Measurements from ENCODE around the gene RRAGB. TPM values are rescaled to one million over a fixed set of nuclear protein-coding genes. Genes with fewer than 3 reads are reported as not detected.
"Not testable (repeated sequence)": the region's sequence is repeated elsewhere in the genome, so short reads cannot be mapped to it uniquely, and the experiment has no call there.

The RRAGB gene
- total and polyA plus RNA-seq, 8 donors, result 9.2 to 56.5 (median 27.7) TPM

GRCh38 chrX:55697381-55697780 lies 20.2 kb upstream of the RRAGB start:
- TF ChIP-seq EP300 (IDR thresholded peaks at IDR 0.05) (no peak), POLR2AphosphoS5 (IDR thresholded peaks at IDR 0.05) (no peak), POLR2A (IDR thresholded peaks at IDR 0.05) (no peak), CTCF (IDR thresholded peaks at IDR 0.05) (no peak)
- DNase-seq, result no peak
- WGBS, 5 donors, result 22 to 47% (median 38%) methylated on average over 1 of the region's 1 CpG
- H3K27me3 ChIP-seq, result no peaks in the 10 kb centered on the region
- H3K9me3 ChIP-seq, result peaks cover 0 to 13% (median 6%) of the 10 kb centered on the region in 4 donors
- no peaks in the 10 kb centered on the region for H3K4me1 ChIP-seq
- no peak overlapping the region for H3K4me3 ChIP-seq
- no peaks in the 10 kb centered on the region for H3K36me3 ChIP-seq
- no peak overlapping the region for H3K27ac ChIP-seq
- intact Hi-C loops (cut with DNase I; ENCODE audit: low total_unique reads), result no loop called here

GRCh38 chrX:55702671-55703070 lies 14.9 kb upstream of the RRAGB start:
- H3K36me3 ChIP-seq, result no peaks in the 10 kb centered on the region
- peaks cover 0 to 18% (median 6%) of the 10 kb centered on the region in 4 donors for H3K9me3 ChIP-seq
- TF ChIP-seq POLR2AphosphoS5 (IDR thresholded peaks at IDR 0.05), result no peak
- no peak for TF ChIP-seq EP300 (IDR thresholded peaks at IDR 0.05)
- no peak for TF ChIP-seq POLR2A (IDR thresholded peaks at IDR 0.05)
- TF ChIP-seq CTCF (IDR thresholded peaks at IDR 0.05), result no peak
- DNase-seq, result no peak
- H3K27me3 ChIP-seq, result peaks cover 0 to 6% (median 0%) of the 10 kb centered on the region in 3 donors
- WGBS, 5 donors, result 35 to 53% (median 40%) methylated on average over 3 to 5 of the region's 5 CpGs
- no peak overlapping the region for H3K4me3 ChIP-seq
- no peaks in the 10 kb centered on the region for H3K4me1 ChIP-seq
- no peak overlapping the region for H3K27ac ChIP-seq
- intact Hi-C loops (cut with DNase I; ENCODE audit: low total_unique reads), result no loop called here

GRCh38 chrX:55703436-55703835 lies 14.1 kb upstream of the RRAGB start:
- H3K9me3 ChIP-seq, result peaks cover 0 to 22% (median 9%) of the 10 kb centered on the region in 4 donors
- H3K27ac ChIP-seq; DNase-seq; H3K4me3 ChIP-seq; H3K4me1 ChIP-seq; H3K27me3 ChIP-seq; H3K36me3 ChIP-seq; intact Hi-C loops (cut with DNase I; ENCODE audit: low total_unique reads): not testable (repeated sequence)
- 31 to 53% (median 41%) methylated on average over 2 of the region's 2 CpGs for WGBS, 5 donors

- H3K36me3 ChIP-seq; DNase-seq; intact Hi-C loops (cut with DNase I; ENCODE audit: low total_unique reads); H3K27ac ChIP-seq; H3K4me1 ChIP-seq; H3K27me3 ChIP-seq; H3K4me3 ChIP-seq: not testable (repeated sequence)
- H3K9me3 ChIP-seq, result peaks cover 0 to 27% (median 13%) of the 10 kb centered on the region in 4 donors
- WGBS, 5 donors, result 53 to 64% (median 61%) methylated on average over 5 of the region's 5 CpGs
Measured at GRCh38 chrX:55705066-55705465, 12.5 kb upstream of the RRAGB start.

- no peaks in the 10 kb centered on the region for H3K36me3 ChIP-seq
- H3K4me1 ChIP-seq, result no peaks in the 10 kb centered on the region
- peaks cover 0 to 10% (median 6%) of the 10 kb centered on the region in 4 donors for H3K9me3 ChIP-seq
- no peaks in the 10 kb centered on the region for H3K27me3 ChIP-seq
- 31 to 57% (median 50%) methylated on average over 1 of the region's 1 CpG for WGBS, 5 donors
- H3K27ac ChIP-seq, result no peak overlapping the region
- DNase-seq, result no peak
- TF ChIP-seq POLR2A (IDR thresholded peaks at IDR 0.05), result no peak
- TF ChIP-seq POLR2AphosphoS5 (IDR thresholded peaks at IDR 0.05), result no peak
- no peak for TF ChIP-seq EP300 (IDR thresholded peaks at IDR 0.05)
- no peak for TF ChIP-seq CTCF (IDR thresholded peaks at IDR 0.05)
- no peak overlapping the region for H3K4me3 ChIP-seq
- intact Hi-C loops (cut with DNase I; ENCODE audit: low total_unique reads), result no loop called here
Measured at GRCh38 chrX:55709735-55710134, 7.8 kb upstream of the RRAGB start.
